Activated naive CD4-positive, alpha-beta T cell treated with anti-CD3 and anti-CD28 coated beads, Interleukin-2, amount 10 ng/mL, durations not matched to agents 7 days and 5 days (primary cell): Measurements from ENCODE around the gene CLDN15.

Experiments used
- CTCF ChIA-PET: fragments of 350-600 bp; sonication (Branson Sonifier 250); formaldehyde crosslinking; loops from one replicate; lab custom pipeline; 2021; ENCODE audit warnings: antibody characterized with exemption; lab: Charles Lee
- DNase-seq: peaks from one replicate; pipeline ENCODE4 v3.0.0-alpha.2; 2020
- H3K27ac Mint-ChIP-seq: one replicate; pipeline ENCODE4 v1.8.0; 2021; ENCODE audit warnings: mild to moderate bottlenecking, moderate library complexity, mixed read lengths
- H3K27me3 Mint-ChIP-seq: one replicate; pipeline ENCODE4 v1.8.0; 2021; ENCODE audit warnings: mild to moderate bottlenecking, mixed read lengths
- H3K36me3 Mint-ChIP-seq: one replicate; pipeline ENCODE4 v1.8.0; 2021; ENCODE audit warnings: mixed read lengths
- H3K4me1 Mint-ChIP-seq: one replicate; pipeline ENCODE4 v1.8.0; 2021; ENCODE audit warnings: mixed read lengths
- H3K4me3 Mint-ChIP-seq: one replicate; pipeline ENCODE4 v1.8.0; 2021; ENCODE audit warnings: mild to moderate bottlenecking, moderate library complexity, mixed read lengths
- H3K9me3 Mint-ChIP-seq: one replicate; pipeline ENCODE4 v1.8.0; 2021; ENCODE audit warnings: mixed read lengths

Gene CLDN15

DNA sequence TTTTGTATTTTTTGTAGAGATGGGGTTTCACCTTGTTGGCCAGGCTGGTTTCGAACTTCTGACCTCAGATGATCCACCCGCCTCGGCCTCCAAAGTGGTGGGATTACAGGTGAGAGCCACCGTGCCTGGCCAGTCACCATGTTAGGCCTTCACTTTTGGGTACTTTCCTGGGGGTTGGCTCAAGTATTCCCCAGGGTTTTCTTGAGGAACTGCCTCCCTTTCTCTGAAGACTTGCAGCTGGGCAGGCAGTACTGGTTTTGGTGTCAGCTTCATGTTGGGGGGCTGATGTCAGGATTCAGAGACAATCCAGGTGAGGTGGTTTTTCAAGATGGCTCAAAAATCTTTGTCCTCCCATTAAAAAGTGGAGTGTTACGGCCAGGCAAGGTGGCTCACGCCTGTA lies 12.0 kb downstream of the CLDN15 start:
- Mint-ChIP-seq H3K36me3 (peaks cover 53% of the 10 kb centered on the region), H3K27me3 (no peaks in the 10 kb centered on the region), H3K9me3 (no peaks in the 10 kb centered on the region), H3K4me1 (peaks cover 9% of the 10 kb centered on the region), H3K27ac (no peak overlapping the region), H3K4me3 (no peak overlapping the region)
- DNase-seq = no peak
- CTCF ChIA-PET = no interaction called here

DNA sequence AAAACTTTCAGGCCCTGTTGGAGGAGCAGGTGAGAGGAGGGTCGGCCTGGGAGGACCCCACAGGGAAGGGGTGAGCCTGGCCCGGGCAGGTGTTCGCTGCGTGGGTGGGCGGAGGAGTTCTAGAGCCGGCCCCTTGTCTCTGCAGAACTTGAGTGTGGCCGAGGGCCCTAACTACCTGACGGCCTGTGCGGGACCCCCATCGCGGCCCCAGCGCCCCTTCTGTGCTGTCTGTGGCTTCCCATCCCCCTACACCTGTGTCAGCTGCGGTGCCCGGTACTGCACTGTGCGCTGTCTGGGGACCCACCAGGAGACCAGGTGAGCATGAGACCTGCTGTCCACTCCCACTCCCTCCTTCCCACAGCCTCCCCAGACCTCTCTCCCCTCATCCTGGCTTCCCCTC lies 14.1 kb downstream of the CLDN15 start:
- Mint-ChIP-seq H3K27ac (peak overlapping the region; percentile 45), H3K36me3 (peaks cover 45% of the 10 kb centered on the region), H3K9me3 (no peaks in the 10 kb centered on the region), H3K27me3 (no peaks in the 10 kb centered on the region), H3K4me1 (peaks cover 24% of the 10 kb centered on the region), H3K4me3 (no peak overlapping the region)
- CTCF ChIA-PET = no interaction called here
- no peak for DNase-seq

DNA sequence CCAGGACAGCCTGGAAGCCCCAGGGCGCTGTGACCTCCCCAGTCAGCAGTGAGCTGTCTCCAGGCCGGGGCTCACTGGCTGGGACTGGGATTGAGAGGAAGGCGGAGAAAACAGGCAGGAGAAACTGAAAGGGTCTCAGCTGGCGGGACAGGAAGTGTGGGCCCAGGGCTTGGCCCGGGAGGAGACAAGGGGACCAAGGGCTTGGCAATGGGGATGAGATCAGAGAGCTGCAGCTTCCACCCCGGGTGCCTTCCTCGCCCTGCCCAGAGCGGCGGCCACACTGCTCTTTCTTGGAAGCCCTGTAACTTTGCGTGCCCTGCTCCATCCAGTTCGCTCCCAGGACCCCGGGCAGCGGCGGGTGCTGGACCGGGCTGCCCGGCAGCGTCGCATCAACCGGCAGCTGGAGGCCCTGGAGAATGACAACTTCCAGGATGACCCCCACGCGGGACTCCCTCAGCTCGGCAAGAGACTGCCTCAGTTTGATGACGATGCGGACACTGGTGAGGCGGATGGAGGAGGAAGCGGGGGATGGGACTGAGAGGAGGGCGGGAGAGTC lies 15.2 kb downstream of the CLDN15 start:
- no peaks in the 10 kb centered on the region for H3K27me3 Mint-ChIP-seq
- peaks cover 28% of the 10 kb centered on the region for H3K4me1 Mint-ChIP-seq
- H3K4me3 Mint-ChIP-seq = no peak overlapping the region
- H3K36me3 Mint-ChIP-seq = peaks cover 44% of the 10 kb centered on the region
- CTCF ChIA-PET = interaction anchor here (1.0 kb wide), 1 partner anchor 22 kb away, joined by 3 read pairs; no protein-coding TSS in a partner anchor
- no peak overlapping the region for H3K27ac Mint-ChIP-seq
- no peak for DNase-seq
- no peaks in the 10 kb centered on the region for H3K9me3 Mint-ChIP-seq

DNA sequence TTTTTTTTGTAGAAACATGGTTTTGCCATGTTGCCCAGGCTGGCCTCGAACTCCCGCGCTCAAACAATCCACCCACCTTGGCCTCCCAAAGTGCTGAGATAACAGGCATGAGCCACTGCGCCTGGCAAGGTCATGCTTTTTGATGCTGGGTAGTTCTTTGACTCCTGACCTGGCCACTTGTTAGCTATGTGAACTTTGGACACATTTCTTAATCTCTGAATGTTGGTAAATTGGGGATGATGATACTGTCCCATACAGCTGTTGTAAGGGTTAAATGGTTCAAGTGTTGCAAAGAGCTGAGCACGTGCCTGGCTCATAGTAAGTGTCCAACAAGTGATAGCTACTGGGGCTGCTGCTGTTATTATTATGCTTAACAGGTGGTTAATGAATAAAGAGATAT lies 17.3 kb downstream of the CLDN15 start:
- Mint-ChIP-seq H3K36me3 (peaks cover 52% of the 10 kb centered on the region), H3K27ac (no peak overlapping the region), H3K4me1 (peaks cover 42% of the 10 kb centered on the region), H3K9me3 (no peaks in the 10 kb centered on the region), H3K4me3 (no peak overlapping the region), H3K27me3 (no peaks in the 10 kb centered on the region)
- no peak for DNase-seq
- CTCF ChIA-PET = interaction anchor here (4.9 kb wide), 1 partner anchor 24 kb away, joined by 33 read pairs; the partner anchor contains the start of gene FIS1

DNA sequence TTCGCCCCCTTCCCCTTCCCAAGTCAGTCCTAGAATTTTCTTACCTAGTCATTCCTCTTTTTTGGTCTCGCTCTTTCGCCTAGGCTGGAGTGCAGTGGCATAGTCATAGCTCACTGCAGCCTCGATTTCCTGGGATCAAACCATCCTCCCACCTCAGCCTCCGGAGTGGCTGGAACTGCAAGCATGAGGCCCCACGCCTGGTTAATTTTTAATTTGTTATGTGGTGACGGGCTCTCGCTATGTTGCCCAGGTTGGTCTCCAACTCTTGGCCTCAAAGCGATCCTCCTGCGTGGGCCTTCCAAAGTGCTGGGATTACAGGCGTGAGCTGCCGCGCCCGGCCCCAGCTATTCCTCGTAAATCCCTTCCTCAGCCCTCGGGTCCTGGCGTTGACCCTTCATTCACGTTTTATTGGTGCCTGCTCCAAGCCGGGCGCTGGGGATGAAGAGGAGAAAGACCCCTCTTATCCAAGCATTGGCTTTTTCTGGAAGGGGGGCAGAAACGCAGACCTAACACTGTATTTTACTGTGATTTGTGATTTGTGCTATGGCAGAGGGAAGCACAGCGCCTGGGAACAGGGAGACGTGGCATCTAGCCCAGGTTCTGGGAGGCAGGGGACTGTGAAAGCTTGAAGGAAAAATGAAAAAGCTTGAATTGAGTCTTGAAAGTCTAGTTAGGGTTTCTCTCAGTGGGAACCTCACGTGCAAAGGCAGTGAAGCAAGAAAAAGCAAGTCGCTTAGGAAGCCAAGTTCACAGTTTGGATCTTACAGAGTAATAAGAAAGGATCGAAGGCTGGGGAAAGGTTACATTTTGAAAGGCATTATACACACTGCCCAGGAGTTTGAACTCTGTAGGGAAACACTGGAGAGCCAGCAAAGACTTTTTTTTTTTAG lies 19.1 kb downstream of the CLDN15 start:
- Mint-ChIP-seq H3K27ac (peak overlapping the region; percentile 88), H3K4me3 (peak overlapping the region; percentile 96), H3K9me3 (no peaks in the 10 kb centered on the region), H3K36me3 (peaks cover 45% of the 10 kb centered on the region), H3K27me3 (no peaks in the 10 kb centered on the region), H3K4me1 (peaks cover 45% of the 10 kb centered on the region)
- CTCF ChIA-PET = interaction anchor here (0.9 to 4.9 kb wide), 8 partner anchors 14 to 450 kb away, joined by 3 to 33 read pairs (median 3); partner anchors contain the start of gene FIS1
- DNase-seq = no peak

DNA sequence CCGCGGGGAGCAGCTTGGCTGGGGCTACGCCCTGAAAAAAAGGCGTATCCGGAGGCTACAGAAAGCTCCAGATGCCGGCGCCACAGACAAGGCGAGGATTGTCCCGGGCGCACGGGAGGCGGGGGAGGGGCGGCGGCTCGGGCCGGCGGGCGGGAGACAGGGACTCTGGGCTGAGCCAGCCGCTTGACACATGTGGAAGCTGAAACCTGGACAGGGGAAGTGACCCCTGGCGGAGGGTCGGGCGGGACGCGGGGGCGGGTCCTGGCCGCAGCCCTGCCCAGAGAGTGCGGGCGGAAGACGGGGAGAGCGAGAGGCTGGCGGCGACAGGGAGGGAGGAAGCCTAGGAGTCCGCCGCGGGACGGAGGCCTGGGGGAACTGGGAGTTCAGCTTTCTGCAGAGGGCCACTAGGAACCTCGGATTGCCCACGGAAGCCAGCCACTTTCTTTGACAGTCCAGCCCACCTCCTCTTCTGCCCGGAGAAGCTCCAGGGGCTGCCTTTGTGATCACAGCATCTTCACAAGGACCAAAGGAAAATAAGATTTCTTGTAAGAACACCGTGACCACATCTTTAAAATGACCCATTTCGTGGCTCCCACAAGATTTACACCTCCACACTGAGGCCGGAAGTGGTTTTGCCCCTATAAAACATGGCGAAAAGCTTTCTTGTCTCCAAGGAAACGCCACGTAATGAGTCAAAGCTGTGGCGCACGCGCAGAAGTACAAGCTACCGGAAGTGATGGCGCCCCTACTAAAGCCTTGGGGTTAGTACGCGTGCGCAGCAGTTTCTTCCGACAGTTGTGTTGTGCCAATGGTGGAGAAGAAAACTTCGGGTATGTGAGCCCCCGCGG lies 20.0 kb downstream of the CLDN15 start, which contains the start of the genes PLOD3 and ZNHIT1:
PLOD3 (minus strand) TSS at position 194 of the 848 bp plus-strand sequence. CDS start 307 bp downstream, outside the sequence.
ZNHIT1 (plus strand) TSS at position 778 of the 848 bp plus-strand sequence; CDS start at position 809, 31 bp downstream.
- no peaks in the 10 kb centered on the region for H3K9me3 Mint-ChIP-seq
- CTCF ChIA-PET = interaction anchor here (0.9 to 4.9 kb wide), 9 partner anchors 13 to 451 kb away, joined by 3 to 33 read pairs (median 4); partner anchors contain the start of gene FIS1
- peaks cover 45% of the 10 kb centered on the region for H3K4me1 Mint-ChIP-seq
- peak within 1 kb of the TSS; percentile 96 for H3K4me3 Mint-ChIP-seq
- H3K27ac Mint-ChIP-seq = peak within 1 kb of the TSS; percentile 88
- H3K27me3 Mint-ChIP-seq = no peaks in the 10 kb centered on the region
- peak; percentile 98 for DNase-seq
- peaks cover 40% of the 10 kb centered on the region for H3K36me3 Mint-ChIP-seq

DNA sequence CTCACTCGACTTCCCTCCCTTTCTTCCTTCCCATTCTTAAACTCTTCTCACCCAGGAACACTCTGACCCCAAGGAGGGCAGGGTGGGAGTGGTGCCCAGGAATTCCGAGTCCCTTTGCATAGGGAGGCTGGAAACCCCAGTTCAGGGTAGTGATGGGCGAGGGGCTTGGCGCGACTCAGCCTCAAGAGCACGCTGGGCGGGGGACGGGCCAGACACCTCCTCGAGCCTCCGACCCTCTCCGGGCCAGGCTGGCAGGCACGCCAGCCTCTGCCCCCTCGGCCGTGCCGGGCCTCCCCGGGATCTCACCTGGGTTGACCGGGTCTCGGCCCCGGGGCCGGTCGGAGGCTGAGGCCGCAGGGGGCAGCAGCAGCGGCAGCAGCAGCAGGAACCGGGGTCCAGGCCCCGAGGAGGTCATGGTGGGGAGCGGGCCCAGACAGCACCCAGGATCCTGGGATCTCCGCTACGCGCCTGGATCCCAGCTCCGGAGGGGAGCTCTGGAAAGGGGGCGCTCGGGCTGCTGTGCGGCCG lies 20.7 kb downstream of the CLDN15 start:
- CTCF ChIA-PET = interaction anchor here (0.9 to 4.9 kb wide), 6 partner anchors 13 to 452 kb away, joined by 3 to 33 read pairs (median 4); partner anchors contain the start of gene FIS1
- Mint-ChIP-seq H3K27ac (peak overlapping the region; percentile 88), H3K4me3 (peak overlapping the region; percentile 96), H3K27me3 (no peaks in the 10 kb centered on the region), H3K9me3 (no peaks in the 10 kb centered on the region), H3K36me3 (peaks cover 37% of the 10 kb centered on the region), H3K4me1 (peaks cover 42% of the 10 kb centered on the region)
- no peak for DNase-seq

DNA sequence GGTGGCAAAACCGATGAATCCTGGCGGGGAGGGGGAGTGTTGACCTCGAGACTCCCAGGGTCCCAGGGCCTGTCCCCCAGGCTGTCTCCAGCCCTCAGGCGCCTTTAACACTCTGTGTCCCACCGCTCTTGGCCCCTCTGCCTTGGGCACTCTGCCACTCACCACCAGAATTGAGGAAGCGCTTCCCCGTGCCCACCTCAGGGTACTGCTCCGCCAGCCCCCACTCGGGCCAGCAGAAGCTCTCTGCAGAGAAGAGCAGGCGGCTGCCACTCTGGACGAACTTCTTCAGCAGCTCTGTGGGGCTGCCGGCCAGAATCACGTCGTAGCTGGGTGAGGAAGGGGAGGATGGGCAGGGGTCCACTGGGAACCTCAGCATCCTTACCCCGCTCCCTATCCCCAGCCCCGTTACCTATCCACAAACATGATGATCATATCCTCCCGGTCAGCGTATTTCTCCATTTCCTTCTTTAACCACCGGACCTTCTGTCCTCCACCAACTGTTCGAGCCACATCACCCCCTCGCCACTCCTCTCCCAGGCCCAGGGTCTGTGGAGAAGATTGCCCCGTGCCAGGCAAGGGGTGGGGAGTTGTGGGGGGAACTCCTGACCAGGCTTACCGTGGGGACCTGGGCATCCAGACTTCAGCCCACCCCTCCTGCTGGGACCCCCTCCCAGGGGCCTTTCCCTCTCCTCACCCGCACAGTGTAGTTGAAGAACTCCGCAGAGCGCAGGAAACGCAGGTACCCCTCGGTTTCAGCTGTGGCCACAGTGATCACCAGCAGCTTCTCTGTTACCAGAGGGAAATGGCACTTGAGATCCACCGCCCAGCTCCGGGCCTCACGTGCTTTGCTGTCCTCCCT lies 21.4 kb downstream of the CLDN15 start:
- Mint-ChIP-seq H3K9me3 (no peaks in the 10 kb centered on the region), H3K36me3 (peaks cover 33% of the 10 kb centered on the region), H3K4me1 (peaks cover 39% of the 10 kb centered on the region), H3K27ac (peak overlapping the region; percentile 83), H3K4me3 (peak overlapping the region; percentile 96), H3K27me3 (no peaks in the 10 kb centered on the region)
- CTCF ChIA-PET = interaction anchor here (1.5 to 4.9 kb wide), 2 partner anchors 28 to 36 kb away, joined by 4 to 33 read pairs; partner anchors contain the start of gene FIS1
- peak; percentile 32 for DNase-seq

DNA sequence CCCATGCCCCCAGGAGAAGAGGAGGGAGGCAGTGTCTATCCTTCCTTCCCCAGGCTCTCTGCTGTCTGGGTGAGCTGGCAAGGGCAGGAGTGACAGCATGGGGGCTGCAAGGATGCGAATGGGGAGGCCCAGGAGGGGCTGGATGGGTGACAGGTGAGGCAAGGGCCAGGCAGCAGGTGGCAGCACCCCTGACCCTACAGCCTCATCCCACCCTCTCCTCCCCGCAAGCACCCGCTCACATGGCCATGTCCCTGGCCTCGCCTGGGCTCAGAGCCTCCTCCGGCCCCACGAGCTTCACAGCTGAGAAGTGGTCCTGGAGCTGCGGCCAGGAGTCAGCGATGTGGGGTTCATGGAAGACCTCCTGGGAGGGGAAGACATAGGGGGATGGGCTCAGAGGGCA lies 25.6 kb downstream of the CLDN15 start:
- Mint-ChIP-seq H3K27ac (no peak overlapping the region), H3K36me3 (peaks cover 34% of the 10 kb centered on the region), H3K27me3 (no peaks in the 10 kb centered on the region), H3K4me1 (peaks cover 17% of the 10 kb centered on the region), H3K9me3 (no peaks in the 10 kb centered on the region), H3K4me3 (no peak overlapping the region)
- no peak for DNase-seq
- CTCF ChIA-PET = interaction anchor here (2.2 kb wide), 1 partner anchor 71 kb away, joined by 5 read pairs; no protein-coding TSS in a partner anchor

DNA sequence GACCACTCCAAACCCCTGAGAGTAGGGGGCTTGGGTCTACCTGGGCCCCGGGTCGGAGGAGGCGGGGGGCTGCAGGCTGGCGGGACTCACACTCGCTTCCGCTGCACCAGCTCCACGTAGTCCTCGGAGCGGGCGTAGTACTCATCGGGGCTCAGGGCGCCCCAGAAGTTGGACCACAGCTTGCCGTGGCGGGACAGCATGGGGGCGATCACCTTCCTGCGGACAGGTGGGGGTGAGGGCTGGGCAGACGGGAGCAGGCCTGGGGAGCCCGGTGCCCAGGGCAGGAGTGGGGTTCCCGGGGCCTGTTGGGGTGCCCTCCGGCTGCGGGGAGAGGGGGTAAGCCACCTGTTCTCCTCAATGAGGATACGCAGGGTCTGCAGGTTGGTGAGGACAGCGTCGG lies 26.1 kb downstream of the CLDN15 start:
- no peak overlapping the region for H3K27ac Mint-ChIP-seq
- CTCF ChIA-PET = interaction anchor here (2.2 kb wide), 1 partner anchor 71 kb away, joined by 5 read pairs; no protein-coding TSS in a partner anchor

DNA sequence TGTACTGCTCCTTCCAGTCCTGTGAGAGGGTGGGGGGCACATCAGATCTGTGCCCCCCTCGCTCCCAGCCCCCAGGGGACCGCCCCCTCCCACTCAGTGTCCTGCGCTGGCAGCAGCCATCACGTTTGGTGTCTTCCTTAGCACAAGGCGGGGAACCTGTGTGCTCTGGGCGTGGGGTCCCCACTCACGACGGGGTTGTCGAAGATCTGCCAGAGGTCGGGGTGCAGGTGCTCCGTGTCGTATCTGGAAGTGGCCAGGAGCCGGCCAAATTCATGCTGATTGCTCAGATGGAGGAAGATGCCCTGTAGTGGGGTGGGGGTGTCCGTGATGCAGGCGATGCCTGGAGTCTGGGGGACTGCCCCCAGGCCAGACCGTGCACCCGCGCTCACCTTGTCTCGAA lies 27.5 kb downstream of the CLDN15 start:
- no peaks in the 10 kb centered on the region for H3K9me3 Mint-ChIP-seq
- H3K27me3 Mint-ChIP-seq = no peaks in the 10 kb centered on the region
- CTCF ChIA-PET = no interaction called here
- no peak overlapping the region for H3K4me3 Mint-ChIP-seq
- DNase-seq = no peak
- H3K36me3 Mint-ChIP-seq = peaks cover 26% of the 10 kb centered on the region
- H3K27ac Mint-ChIP-seq = no peak overlapping the region
- H3K4me1 Mint-ChIP-seq = peaks cover 3% of the 10 kb centered on the region

More for the DNA sequence above, 26.1 kb downstream of the CLDN15 start:
- DNase-seq = no peak
- Mint-ChIP-seq H3K4me1 (peaks cover 14% of the 10 kb centered on the region), H3K27me3 (no peaks in the 10 kb centered on the region), H3K9me3 (no peaks in the 10 kb centered on the region), H3K4me3 (no peak overlapping the region), H3K36me3 (peaks cover 30% of the 10 kb centered on the region)

DNA sequence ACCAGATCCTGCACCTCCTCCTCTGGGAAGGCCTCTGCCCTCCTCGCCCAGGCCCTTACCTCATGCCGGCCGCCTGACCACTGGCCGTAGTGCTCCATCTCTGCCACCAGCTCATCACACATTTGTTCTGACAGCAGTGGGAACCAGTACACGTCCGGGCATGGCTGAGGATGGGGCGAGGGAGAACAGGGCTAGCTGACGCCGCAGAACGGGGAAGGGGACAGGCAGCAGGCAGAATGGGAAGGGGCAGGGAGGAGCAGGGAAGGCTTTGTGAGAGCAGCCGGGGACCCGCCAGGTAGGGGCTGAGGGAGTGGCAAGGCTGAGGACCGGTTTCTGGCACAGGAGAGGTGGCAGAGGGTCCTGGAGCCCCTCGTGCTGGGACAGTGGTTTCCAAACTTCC lies 28.8 kb downstream of the CLDN15 start:
- CTCF ChIA-PET = no interaction called here
- DNase-seq = no peak
- peaks cover 19% of the 10 kb centered on the region for H3K36me3 Mint-ChIP-seq
- H3K4me3 Mint-ChIP-seq = no peak overlapping the region
- H3K9me3 Mint-ChIP-seq = no peaks in the 10 kb centered on the region
- H3K27me3 Mint-ChIP-seq = peaks cover 7% of the 10 kb centered on the region
- H3K4me1 Mint-ChIP-seq = peaks cover 6% of the 10 kb centered on the region
- H3K27ac Mint-ChIP-seq = no peak overlapping the region
